Upper lobe of right lung (tissue), 1 donor: ENCODE results near the gene SEC14L2. TPM values are rescaled to one million over a fixed set of nuclear protein-coding genes. Genes with fewer than 3 reads are reported as not detected.

Experiments
- ATAC-seq: fragments of 200-7000 bp; cut with Tn5 transposase; one replicate; pipeline ENCODE4 v1.9.1; 2020; ENCODE audit warnings: mild to moderate bottlenecking, moderate library complexity
- DNase-seq: peaks from one replicate; pipeline ENCODE4 v3.0.0-alpha.2; 2020
- H3K27ac ChIP-seq: fragments of 200-600 bp; one replicate; pipeline ENCODE4 v1.8.0; 2022
- H3K27me3 ChIP-seq: fragments of 200-600 bp; one replicate; pipeline ENCODE4 v1.8.0; 2022; ENCODE audit warnings: mild to moderate bottlenecking
- H3K36me3 ChIP-seq: fragments of 200-600 bp; one replicate; pipeline ENCODE4 v1.8.0; 2022
- H3K4me1 ChIP-seq: fragments of 200-600 bp; one replicate; pipeline ENCODE4 v1.8.0; 2022
- H3K4me3 ChIP-seq: fragments of 200-600 bp; one replicate; pipeline ENCODE4 v1.8.0; 2022; ENCODE audit warnings: mild to moderate bottlenecking
- H3K9me3 ChIP-seq: fragments of 200-600 bp; one replicate; pipeline ENCODE4 v1.8.0; 2022
- CTCF ChIP-seq: fragments of 200-600 bp; IDR thresholded peaks from one replicate; pipeline ENCODE4 v1.8.0; 2022; ENCODE audit warnings: antibody characterized with exemption
- intact Hi-C: fragments of 100-400 bp; cut with DNase I; formaldehyde crosslinking; loops from one replicate; pipeline ENCODE4 v1.11.0; 2022
- total RNA-seq: library from RNA; stranded (reverse); fragmentation: NEBNext Ultra II Directional; extraction: Animal tissue kit (Norgen Biotek cat#: 25700); gene quantifications from one replicate; pipeline ENCODE4 v1.2.1, GENCODE V29; 2021
- donor health status: DM: no; HTN: yes; CAD: no; lungs with severe emphysema.

Gene SEC14L2
- total RNA-seq, 1 donor from 2014 or later = 7.1 TPM

- Histone ChIP-seq H3K9me3 (no peaks in the 10 kb centered on the region), H3K27ac (no peak overlapping the region), H3K36me3 (no peaks in the 10 kb centered on the region), H3K4me3 (no peak overlapping the region), H3K27me3 (peaks cover 4% of the 10 kb centered on the region), H3K4me1 (no peaks in the 10 kb centered on the region)
- no peak for ATAC-seq
- intact Hi-C loops = no loop called here
- no peak for TF ChIP-seq CTCF
- no peak for DNase-seq
These were observed 73.8 kb downstream of the SEC14L2 start for GRCh38 chr22:30470655-30471054.

- intact Hi-C loops = no loop called here
- DNase-seq (no peak), ATAC-seq (peak; percentile 26)
- no peak for TF ChIP-seq CTCF
- Histone ChIP-seq H3K36me3 (no peaks in the 10 kb centered on the region), H3K4me3 (no peak within 1 kb of the TSS), H3K27ac (no peak within 1 kb of the TSS), H3K4me1 (no peaks in the 10 kb centered on the region), H3K9me3 (no peaks in the 10 kb centered on the region), H3K27me3 (peaks cover 4% of the 10 kb centered on the region)
These were observed 74.9 kb downstream of the SEC14L2 start, which contains the start of gene SEC14L3 for GRCh38 chr22:30471616-30472318. SEC14L3 (minus strand) TSS chr22:30472017; CDS start chr22:30471958, 59 bp downstream.

GRCh38 chr22:30472994-30473720 lies 76.3 kb downstream of the SEC14L2 start:
- Histone ChIP-seq H3K4me3 (no peak overlapping the region), H3K9me3 (no peaks in the 10 kb centered on the region), H3K27ac (no peak overlapping the region), H3K27me3 (peaks cover 4% of the 10 kb centered on the region), H3K4me1 (no peaks in the 10 kb centered on the region), H3K36me3 (no peaks in the 10 kb centered on the region)
- DNase-seq (no peak), ATAC-seq (peak; percentile 62)
- intact Hi-C loops = no loop called here
- TF ChIP-seq CTCF = no peak

GRCh38 chr22:30474121-30474520 lies 77.3 kb downstream of the SEC14L2 start:
- no peak for ATAC-seq

More at GRCh38 chr22:30474121-30474520, 77.3 kb downstream of the SEC14L2 start:
- intact Hi-C loops = no loop called here
- no peak for TF ChIP-seq CTCF
- Histone ChIP-seq H3K4me1 (no peaks in the 10 kb centered on the region), H3K4me3 (no peak overlapping the region), H3K9me3 (no peaks in the 10 kb centered on the region), H3K36me3 (no peaks in the 10 kb centered on the region), H3K27ac (no peak overlapping the region), H3K27me3 (peaks cover 4% of the 10 kb centered on the region)
- DNase-seq = no peak

Other genes starting within 250 kb of the SEC14L2 start
- 6.9 TPM for gene LIF, start 150.3 kb upstream of the SEC14L2 start, total RNA-seq
- gene OSM, start 130.2 kb upstream of the SEC14L2 start, total RNA-seq = 1.6 TPM
- 15.9 TPM for gene CASTOR1, start 107.5 kb upstream of the SEC14L2 start, total RNA-seq
- gene TBC1D10A, start 70.1 kb upstream of the SEC14L2 start, total RNA-seq = 29.6 TPM
- gene SF3A1, start 40.1 kb upstream of the SEC14L2 start, total RNA-seq = 164 TPM
- gene CCDC157, start 40.0 kb upstream of the SEC14L2 start, total RNA-seq = 2.7 TPM
- 16.5 TPM for gene RNF215, start 9.6 kb upstream of the SEC14L2 start, total RNA-seq
- 11.3 TPM for gene MTFP1, start 28.8 kb downstream of the SEC14L2 start, total RNA-seq
- not detected for gene SEC14L3, start 75.0 kb downstream of the SEC14L2 start, total RNA-seq
- 16.8 TPM for gene SEC14L4, start 108.7 kb downstream of the SEC14L2 start, total RNA-seq
- gene SEC14L6, start 149.7 kb downstream of the SEC14L2 start, total RNA-seq = 17.2 TPM
- 2.5 TPM for gene GAL3ST1, start 177.6 kb downstream of the SEC14L2 start, total RNA-seq
- 46.5 TPM for gene PES1, start 194.9 kb downstream of the SEC14L2 start, total RNA-seq
- gene TCN2, start 210.2 kb downstream of the SEC14L2 start, total RNA-seq = 43.4 TPM
- gene SLC35E4, start 238.8 kb downstream of the SEC14L2 start, total RNA-seq = 2.9 TPM